DMS114 treated with DMSO at 0.1 percent for 48 hours (cell line): ENCODE results near the gene DOHH.

Experiments used
- DNase-seq: peaks from one replicate; lab custom pipeline; 2025; ENCODE audit not compliant: unreplicated experiment; lab: John Stamatoyannopoulos, UW

DOHH gene, protein sequence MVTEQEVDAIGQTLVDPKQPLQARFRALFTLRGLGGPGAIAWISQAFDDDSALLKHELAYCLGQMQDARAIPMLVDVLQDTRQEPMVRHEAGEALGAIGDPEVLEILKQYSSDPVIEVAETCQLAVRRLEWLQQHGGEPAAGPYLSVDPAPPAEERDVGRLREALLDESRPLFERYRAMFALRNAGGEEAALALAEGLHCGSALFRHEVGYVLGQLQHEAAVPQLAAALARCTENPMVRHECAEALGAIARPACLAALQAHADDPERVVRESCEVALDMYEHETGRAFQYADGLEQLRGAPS

DNA sequence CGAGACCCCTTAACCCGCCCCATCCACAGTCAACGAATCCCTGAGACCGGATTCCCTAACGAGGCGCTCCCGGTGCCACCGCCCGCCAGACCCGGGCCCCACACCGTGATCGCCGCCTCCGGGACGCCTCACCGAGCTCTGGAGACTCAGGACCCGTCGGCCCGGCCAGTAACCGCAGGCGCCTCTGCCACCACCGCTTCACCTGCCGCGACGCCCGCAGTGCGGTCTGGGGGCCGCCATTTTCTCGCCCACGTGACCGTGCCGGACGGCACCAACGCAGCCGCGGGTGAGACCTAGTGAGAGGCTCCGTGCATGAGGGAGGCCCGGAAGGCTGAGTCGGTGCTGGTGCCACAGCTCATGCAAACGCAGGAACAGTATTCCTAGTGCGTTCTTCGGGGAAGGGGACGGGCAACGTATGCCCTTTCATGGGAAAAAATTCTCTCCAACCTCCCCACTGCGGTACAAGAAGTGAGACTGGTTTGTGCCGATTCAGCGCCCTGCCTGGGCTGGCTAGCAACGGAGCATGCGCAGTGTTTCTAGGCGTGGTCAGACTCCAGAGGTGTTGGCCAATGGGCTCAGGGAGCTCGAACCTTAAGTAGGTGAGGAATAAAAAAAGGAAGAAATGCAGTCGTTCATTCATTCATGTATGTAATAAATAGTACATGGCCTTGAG lies at the start of gene DOHH:
Gene DOHH, minus strand, starts transcription at position 246 of the 673 bp plus-strand sequence. CDS start 3,860 bp downstream, outside the sequence.
- peak; percentile 88 for DNase-seq

GRCh38 chr19:3549816-3550215 lies 49.3 kb upstream of the DOHH start:
- DNase-seq = no peak

DNA sequence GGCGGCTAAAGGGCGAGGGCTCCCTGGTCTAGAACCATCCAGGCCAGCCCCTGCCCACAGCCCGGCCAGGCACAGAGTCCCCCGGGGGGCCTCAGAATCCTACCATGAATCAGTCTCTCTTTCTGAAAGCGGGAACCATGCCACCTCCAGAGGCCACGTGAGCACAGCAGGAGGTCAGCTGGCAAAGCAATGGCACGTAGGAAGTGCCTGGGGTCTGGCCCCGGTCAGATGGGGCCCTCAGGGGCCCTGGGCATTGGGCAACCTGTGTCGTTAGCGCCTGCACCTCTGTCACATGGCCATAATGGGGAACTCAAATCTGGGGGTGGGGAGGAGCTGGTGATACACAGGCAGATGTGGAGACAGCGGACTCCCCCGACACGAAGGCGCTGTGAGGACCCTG lies 48.1 kb upstream of the DOHH start:
- no peak for DNase-seq

DNA sequence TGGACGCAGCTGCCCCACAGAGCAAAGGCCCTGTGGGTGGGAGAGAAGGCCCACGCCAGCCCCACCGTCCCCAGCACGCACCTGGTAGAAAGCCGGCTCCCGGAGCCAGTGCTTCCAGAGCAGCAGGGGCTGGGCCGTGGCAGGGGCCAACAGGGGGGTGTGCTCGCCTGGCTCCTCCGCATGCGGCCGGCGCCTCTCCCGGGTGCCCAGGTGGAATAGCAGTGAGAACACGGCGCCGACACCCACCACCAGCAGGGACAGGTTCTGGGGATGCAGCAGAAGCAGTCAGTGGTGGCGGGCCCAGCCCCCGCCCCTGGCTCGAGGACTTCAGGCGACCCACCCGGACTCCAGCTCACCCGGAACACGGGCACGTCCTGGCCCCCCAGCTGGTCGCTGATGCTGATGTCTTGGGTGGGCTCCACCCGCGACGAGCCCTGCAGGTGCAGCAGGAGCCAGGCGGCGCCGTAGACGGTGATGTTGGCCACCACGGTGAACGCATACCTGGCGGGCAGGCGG lies 47.4 kb upstream of the DOHH start:
- no peak for DNase-seq

GRCh38 chr19:3547301-3547731 lies 46.8 kb upstream of the DOHH start:
- no peak for DNase-seq

DNA sequence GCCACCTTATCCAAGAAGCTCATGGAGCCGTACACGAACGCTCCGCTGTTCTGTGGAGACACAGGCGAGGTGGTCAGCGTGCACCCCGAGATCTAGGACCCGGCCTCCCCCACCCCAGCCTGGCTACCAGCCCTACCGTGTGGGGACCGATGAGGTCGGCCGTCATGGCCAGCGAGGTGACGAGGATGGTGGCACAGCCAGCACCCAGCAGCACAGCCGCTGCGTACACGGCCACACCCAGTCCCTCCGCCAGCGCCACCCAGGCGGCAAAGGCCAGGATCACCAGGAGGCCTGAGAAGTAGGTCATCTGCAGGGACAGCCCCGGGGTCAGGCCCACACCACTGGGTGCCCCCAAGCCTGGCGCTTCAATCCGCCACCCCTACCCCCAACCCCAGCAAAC lies 45.6 kb upstream of the DOHH start:
- DNase-seq = no peak

GRCh38 chr19:3545669-3546034 lies 45.2 kb upstream of the DOHH start:
- DNase-seq = no peak

GRCh38 chr19:3544742-3545668 lies 44.5 kb upstream of the DOHH start:
- no peak for DNase-seq

DNA sequence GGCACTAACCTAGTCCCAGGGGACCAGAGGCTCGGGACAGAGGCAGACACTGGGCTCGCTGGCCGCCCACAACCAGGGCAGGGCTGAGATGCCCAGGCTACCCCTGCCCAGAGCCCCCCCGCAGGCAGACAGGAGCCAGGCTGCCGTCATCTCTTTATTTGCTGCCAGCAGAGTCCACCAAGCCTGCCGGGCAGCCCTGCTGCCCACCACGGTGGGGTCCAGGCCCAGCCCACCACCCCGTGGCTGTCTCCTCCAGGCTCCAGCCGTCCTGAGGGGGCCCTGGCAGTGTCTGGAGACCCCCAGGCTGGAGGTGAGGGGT lies 43.5 kb upstream of the DOHH start:
- DNase-seq = no peak

- DNase-seq = no peak
These were observed 42.9 kb upstream of the DOHH start for GRCh38 chr19:3543150-3544057.

DNA sequence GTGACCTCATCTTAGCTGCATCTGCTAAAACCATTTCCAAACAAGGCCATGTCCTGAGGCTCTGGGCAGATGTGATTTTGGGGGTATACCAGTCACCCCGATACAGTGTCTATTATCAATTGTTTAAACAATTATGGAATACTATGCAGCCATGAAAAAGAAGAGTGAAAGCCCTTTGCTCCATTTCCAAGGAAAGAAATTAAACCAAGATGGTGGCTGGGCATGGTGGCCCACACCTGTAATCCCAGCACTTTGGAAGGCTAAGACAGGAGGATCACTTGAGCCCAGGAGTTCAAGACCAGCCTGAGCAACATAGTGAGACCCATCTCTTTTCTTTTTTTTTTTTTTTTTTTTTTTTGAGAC lies 39.3 kb upstream of the DOHH start:
- DNase-seq = no peak

GRCh38 chr19:3538965-3539755 lies 38.7 kb upstream of the DOHH start, which contains the start of gene TEKTIP1:
TSS of gene TEKTIP1 (plus strand) at chr19:3539174. CDS start at chr19:3539178, 4 bp downstream.
- DNase-seq = no peak

DNA sequence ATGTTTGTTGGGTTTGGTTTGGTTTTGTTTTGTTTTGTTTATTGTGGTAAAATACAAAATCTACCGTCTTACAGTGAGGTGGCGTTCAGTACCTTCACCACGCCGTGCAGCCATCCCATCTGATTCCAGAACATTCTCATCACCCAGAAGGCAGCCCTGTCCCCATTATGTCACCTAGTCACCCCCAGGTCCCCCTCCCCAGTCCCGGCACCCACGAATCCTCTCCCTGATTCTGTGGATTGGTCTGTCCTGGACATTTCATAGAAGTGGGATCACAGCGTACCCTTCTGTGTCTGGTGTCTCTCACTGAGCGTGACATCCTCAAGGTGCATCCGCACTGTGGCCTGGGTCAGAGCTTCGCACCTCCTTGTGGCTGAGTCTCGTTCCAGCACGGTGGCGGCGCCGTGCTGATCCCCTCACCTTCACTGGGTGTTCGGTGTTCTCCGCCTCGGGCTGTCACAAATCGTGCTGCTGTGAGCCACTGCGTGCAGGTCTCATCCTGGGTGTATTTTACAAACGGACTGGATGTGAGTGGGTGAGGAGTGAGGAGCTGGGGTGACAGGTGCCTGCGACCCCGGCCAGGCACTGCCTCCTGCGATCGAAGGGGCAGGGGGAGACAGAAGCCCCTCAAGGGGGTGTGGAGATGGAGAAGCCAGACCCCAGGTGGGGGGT lies 37.9 kb upstream of the DOHH start:
- DNase-seq = no peak

DNA sequence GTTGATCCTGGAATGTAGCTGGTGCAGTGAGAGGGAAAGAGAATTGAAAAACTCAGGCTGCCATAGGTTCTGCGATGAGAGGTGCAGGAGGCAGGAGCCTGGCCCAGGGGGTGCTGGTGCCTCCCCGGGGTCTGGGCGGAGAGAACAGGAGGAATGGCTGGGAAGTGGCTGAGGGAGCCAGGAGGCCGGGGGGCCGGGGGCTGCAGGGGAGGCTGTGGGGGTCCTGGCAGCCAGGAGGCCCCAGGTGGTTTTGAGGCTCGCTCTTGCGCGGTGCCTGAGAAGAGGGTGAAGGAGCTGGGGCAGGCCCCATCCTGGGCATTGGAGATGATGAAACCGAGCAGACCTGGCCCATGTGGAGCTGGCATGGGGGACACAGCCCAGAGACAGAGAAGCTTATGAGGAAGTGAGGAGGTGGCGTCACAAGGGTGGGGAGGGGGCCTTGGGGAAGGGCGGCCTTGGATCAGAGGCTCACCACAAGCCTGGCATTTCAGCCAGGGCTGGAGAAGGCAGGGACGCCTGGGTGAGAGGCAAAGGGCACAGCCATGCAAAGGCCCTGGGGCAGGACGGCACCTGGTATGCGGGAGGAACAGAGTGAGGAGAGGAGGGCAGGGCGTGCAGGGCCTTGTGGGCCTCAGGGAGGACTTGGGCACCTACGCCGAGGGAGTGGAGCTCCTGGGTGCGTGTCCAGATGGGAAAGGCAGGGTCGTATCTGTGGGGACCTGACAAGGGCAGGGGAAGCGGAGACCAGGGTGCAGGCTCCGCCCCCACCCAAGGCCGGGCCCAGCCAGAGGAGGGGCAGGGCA lies 37.2 kb upstream of the DOHH start:
- DNase-seq = no peak

- DNase-seq = no peak
These were observed 36.6 kb upstream of the DOHH start for GRCh38 chr19:3537101-3537437.

- no peak for DNase-seq
These were observed 36.1 kb upstream of the DOHH start for GRCh38 chr19:3536429-3537100.

GRCh38 chr19:3535981-3536380 lies 35.5 kb upstream of the DOHH start:
- DNase-seq = no peak

GRCh38 chr19:3535563-3535965 lies 35.1 kb upstream of the DOHH start:
- no peak for DNase-seq
